GM19438 (cell line): ENCODE results near the gene ECSCR.
A peak's percentile ranks its signal among the peaks of the same experiment; 100 is the strongest.
"Not testable (repeated sequence)": the region's sequence is repeated elsewhere in the genome, so short reads cannot be mapped to it uniquely, and the experiment has no call there.

ENCODE experiments used
- ATAC-seq: cut with Tn5 transposase; IDR thresholded peaks from one replicate; pipeline ENCODE4 v1.9.1; 2021; ENCODE audit warnings: low read depth; ENCODE audit not compliant: unreplicated experiment

ECSCR gene, protein sequence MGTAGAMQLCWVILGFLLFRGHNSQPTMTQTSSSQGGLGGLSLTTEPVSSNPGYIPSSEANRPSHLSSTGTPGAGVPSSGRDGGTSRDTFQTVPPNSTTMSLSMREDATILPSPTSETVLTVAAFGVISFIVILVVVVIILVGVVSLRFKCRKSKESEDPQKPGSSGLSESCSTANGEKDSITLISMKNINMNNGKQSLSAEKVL

DNA sequence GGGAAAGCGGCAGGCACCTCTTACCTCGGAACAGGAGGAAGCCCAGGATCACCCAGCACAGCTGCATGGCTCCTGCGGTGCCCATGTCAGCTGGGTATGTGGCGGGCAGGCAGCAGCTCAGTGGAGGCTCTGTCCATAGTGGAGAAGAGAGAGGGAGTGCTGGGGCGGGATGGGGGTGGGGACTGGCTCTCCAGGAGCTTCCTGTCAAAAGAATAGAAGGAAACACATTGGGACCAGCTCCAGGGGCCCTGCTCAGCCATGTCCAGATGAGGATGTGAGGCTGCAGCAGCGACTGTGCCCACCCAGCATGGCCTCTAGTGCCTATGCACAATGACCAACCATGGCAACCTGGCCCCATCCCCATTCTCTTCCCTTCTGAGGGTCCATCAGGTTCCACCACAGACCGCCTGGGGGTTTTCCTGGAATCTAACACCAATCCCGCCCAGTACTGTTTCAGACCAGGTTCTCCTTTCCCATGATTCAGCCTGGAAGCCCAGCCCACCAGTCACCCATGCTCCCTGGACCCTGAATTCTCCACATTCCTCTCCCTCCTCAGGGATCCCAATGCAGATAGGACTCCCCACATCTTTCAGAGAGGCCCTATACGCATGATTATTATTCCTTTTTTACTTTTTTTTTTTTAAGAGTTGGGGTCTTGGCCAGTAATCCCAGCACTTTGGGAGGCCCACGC is at the start of gene ECSCR:
TSS of gene ECSCR (minus strand) at position 158 of the 691 bp plus-strand sequence. CDS start at position 85, 73 bp downstream.
- no peak for ATAC-seq

DNA sequence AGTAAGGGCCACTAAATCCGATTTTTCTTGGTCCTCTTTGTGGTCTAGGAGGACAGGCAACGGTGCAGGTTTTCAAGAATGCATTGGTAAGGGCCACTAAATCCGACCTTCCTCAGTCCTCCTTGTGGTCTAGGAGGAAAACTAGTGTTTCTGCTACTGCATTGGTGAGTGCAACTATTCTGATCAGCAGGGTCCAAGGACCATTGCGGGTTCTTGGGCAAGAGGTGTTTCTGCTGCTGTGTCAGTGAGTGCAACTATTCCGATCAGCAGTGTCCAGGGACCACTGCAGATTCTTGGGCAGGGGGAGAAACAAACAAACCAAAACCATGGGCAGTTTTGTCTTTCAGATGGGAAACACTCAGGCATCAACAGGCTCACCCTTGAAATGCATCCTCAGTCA is 42.2 kb upstream of the ECSCR start:
- ATAC-seq = not testable (repeated sequence)

DNA sequence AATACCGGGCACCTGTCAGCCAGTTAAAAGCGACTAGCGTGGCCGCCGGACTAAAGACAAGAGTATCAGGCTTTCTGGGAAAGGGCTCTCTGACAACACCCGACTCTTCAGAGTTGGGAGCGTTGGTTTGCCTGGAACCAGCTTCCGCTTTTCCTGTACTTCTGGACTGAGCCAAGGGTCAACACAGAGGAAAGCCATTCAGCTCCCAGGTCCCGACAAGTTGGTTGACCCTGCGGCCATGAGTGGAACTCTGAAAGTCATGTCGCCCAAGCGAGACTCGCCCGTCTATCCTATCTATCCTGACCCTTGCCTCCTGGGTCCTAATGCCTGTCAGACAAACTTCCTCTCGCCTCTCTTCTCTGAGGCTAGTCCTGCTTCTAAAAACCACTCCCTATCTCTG is 41.3 kb upstream of the ECSCR start:
- ATAC-seq = not testable (repeated sequence)

DNA sequence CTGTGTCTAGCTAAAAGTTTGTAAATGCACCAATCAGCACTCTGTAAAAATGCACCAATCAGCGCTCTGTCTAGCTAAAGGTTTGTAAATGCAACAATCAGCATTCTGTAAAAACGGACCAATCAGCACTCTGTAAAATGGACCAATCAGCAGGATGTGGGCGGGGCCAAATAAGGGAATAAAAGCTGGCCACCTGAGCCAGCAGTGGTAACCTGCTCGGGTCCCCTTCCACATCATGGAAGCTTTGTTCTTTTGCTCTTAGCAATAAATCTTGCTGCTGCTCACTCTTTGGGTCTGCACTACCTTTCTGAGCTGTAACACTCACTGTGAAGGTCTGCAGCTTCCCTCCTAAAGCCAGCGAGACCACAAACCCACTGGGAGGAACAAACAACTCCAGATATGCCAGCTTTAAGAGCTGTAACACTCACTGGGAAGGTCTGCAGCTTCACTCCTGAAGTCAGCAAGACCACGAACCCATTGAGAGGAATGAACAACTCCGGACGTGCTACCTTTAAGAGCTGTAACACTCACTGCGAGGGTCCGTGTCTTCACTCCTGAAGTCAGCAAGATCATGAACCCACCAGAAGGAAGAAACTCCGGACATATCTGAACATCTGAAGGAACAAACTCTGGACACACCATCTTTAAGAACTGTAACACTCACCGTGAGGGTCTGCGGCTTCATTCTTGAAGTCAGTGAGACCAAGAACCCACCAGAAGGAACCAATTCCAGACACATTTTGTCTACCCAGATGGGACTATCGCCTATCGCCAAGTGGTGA is 40.7 kb upstream of the ECSCR start:
- not testable (repeated sequence) for ATAC-seq

DNA sequence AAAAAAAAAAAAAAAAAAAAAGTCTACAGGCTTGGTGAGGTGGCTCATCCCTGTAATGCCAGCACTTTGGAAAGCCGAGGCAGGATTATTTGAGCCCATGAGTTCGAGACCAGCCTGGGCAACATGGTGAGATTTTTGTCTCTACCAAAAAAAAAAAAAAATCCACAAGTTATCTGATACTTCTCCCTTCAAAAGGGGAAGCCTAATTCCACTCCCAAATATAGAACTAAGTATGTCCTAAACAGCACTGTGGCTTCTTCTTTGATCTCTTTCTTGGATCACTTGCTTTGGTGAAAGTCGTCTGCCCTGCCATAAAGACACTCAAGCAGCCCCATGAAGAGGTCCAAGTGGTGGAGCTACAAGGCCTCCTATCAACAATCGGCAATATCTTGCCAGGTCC is 38.8 kb upstream of the ECSCR start:
- no peak for ATAC-seq

DNA sequence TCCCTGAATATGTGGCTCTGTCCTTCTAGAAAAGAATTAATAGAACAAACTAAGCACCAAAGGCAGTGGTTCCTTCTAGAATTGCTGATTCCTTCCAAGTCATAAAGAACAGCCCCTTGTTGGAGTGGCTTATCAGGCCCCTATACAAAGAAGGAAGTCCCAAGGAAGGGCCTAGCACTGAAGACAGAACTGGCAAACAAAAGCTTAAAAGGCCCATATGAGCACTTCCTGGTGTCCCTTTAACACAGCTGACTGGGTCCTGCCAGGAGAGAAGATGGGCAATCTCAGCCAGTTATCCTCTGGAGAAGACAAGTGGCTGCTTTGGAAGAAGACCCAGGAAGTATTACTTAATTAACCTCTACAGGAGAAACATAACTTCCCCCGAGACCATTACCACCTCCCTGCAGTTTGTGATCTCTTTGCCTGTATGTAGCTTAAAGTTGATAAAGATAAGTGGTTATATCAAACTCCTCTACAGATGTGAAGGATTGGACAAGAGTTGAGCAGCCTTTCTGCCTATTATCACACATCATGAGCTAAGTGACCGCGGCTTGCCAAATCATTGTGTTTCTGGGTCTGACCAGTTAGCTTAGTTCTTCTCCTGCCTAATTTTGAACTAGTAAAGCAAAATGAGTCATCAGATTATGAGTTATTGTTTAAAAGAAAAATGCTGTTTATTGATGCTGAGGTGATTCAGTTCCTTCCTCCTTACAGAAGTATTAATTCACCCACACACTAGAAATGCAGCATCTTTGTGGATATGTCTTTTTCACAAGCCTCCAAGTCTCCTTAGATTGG is 33.3 kb upstream of the ECSCR start:
- no peak for ATAC-seq

DNA sequence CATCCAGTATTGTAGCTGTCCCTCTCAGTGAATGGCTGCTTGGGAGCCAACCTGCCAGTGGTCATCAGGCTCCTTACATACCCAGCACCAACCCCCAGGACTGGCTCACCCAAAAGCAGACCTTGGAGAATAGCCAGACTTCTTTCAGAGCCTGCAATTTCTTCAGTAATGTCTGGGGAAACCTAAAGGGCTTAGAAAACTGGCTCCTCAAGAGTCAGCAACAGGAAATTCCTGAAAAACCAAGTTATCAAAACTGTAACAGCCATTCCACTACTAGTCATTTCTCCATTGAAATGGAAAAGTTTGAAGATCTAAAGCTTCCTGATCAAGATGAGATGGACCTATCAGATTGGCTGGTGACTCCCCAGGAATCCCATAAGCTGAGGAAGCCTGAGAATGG is 32.3 kb upstream of the ECSCR start:
- ATAC-seq = no peak

DNA sequence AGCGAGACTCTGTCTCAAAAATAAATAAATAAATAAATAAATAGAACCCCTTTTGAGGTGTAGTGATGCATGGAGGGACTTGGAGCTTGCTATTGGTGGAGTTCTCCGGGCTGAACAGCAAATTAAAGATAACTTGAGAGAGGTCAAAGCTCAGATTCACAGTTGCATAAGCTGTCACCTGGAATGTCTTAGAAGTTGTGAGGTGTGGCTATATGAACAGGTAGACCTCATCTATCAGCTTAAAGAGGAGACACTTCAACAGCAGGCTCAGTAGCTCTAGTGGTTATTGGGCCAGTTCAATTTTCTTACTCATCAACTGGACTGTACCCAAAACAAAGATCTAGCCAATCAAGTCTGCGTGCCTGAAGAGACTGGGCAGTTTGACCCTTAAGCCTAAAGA is 31.7 kb upstream of the ECSCR start:
- ATAC-seq = no peak

DNA sequence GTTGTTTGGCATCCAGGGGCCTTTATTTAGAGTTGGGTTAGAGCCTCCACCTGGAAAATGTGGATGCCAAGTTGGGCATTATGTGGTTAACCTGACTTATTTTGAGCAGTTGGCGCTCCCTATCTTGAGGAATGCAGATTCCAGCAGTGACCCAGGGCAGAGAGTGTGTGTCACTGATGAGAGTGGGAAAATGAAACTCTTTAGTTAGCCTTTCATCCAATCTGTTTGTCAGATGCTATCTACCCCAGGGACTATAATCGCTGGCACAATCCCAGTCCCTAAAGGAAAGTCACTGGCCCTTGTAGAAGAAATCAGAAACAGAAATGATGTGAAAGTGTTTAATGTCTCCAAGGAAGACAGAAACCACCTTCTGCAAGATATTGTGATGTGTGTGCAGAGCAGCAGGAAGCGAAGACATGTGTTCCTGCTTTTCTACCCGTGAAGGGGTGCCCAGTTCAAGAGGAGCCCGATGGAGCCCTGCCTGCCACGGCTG is 30.2 kb upstream of the ECSCR start:
- no peak for ATAC-seq

DNA sequence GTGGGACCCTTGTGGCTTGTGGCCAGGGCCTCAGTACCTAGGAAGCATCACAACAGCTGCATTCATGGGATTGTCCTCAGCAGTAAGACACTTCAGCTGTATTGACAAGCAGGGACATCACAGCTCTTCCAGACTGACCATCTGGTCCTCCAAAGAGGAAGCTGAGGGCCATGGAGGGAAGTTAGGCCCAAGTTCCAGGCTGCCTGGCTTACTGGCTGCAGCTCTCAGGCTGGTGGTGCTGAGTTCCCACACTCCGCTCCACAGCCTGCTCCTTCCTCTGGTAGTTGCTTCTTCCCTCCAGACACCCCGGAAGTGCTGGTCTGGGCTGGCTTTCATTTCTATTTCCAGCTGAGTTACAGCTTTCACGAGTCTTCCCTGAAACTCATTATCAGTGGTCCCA is 25.7 kb upstream of the ECSCR start:
- no peak for ATAC-seq

DNA sequence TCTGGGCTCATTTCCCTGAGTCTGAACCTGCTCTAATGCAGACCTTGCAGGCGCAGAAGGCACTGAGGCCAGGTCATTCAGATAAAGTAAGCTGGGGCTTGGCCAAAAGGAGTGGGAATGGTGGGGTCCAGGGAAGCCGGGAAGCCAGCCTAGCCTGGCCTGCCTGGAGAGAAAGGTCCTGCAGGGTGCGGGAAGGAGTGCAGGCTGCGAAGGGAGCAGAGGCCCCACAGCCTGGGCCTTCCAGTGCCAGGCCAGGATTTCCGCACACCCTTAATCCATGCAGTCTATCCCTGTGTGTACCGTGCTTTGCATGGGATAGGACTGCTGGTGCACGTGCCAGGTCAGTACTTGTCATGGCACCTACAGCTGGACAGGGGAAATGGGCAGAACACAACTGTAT is 23.7 kb upstream of the ECSCR start:
- no peak for ATAC-seq

DNA sequence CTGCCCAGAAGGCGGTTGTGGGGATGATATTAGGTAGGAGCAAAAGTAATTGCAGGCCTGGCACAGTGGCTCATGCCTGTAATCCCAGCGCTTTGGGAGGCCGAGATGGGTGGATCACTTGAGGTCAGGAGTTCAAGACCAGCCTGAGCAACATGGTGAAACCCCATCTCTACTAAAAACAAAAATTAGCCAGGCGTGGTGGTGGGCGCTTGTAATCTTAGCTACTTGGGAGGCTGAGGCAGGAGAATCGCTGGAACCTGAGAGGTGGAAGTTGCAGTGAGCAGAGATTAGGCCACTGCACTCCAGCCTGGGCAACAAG is 20.3 kb upstream of the ECSCR start:
- not testable (repeated sequence) for ATAC-seq

DNA sequence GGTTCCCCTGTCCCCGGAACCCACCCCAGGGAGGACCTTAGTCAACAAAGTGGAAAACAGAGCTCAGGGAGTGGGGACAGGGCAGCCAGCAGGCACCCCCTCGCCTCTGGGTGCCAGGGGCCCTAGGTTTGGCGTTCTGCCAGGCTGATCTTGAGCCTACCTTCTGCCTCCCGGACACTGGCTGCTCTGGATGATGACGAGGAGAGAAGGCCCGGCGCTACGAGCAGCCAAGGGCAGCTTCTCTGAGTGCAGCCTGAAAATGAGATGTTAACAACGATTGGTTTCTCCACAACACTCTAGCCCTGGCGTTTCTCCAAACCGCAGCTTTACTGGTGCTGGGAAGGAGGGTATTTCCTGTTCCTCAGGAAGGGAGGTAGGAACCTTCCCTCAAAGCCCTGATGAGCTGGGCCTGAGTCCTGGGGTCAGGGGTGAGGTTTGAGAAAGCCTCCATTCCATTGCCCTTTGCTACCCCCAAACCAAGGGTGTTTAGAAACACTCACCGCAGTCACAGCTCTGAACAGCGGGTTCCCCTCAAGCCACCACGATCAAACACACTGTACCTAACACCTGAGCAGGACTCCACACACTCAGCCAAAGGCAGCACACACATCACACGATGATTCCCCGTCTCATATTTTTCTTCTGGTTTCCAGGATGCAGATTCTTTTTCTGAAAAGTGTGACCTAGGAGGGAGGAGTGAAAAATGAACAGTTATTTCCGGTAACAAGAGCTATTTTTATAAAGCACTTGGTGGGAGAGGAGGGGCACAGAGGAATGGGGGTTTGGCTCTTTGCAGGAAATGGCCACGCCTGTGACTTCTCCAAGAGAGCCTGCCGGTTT is 19.7 kb upstream of the ECSCR start, which contains the start of gene STING1:
TSS of gene STING1 (minus strand) at position 709 of the 840 bp plus-strand sequence. CDS start 1,054 bp downstream, outside the sequence.
- peak; percentile 68 for ATAC-seq

DNA sequence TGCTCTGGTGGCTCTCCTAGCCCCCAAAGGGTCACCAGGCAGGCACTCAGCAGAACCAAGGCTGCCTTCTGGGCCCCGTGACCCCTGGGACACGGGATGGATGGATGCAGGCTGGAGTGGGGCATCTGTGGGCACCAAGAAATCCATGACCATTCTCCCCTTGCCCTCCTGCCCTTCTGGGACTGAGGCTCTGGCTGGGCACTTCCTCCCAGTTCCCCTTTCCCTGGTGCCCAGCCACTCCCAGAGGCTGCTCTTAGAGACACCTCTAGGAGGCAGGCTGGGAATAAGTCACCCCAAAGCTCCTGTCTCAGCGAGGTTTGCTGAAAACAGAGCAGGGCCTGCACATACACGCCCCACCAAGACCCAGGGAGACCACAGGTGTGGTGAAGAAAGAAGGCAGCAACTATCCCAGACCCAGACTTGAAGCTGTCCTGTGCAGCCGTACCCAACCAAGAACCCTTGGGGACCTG is 19.1 kb upstream of the ECSCR start:
- peak; percentile 21 for ATAC-seq

DNA sequence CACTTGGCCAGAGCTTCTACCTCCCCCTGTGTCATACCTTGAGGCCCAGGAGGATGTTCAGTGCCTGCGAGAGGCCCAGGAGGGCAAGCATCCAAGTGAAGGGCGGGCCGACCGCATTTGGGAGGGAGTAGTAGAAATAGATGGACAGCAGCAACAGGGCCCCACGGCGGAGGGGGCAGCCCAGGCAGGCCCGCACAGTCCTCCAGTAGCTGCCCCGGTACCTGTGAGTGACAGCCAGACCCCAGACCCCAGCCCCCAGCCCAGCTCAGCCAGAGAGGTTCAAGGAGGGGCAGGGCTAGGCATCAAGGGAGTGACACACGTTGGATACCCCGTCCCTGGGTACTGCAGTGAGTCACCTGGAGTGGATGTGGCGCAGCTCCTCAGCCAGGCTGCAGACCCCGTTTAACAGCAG is 18.6 kb upstream of the ECSCR start:
- ATAC-seq = no peak

DNA sequence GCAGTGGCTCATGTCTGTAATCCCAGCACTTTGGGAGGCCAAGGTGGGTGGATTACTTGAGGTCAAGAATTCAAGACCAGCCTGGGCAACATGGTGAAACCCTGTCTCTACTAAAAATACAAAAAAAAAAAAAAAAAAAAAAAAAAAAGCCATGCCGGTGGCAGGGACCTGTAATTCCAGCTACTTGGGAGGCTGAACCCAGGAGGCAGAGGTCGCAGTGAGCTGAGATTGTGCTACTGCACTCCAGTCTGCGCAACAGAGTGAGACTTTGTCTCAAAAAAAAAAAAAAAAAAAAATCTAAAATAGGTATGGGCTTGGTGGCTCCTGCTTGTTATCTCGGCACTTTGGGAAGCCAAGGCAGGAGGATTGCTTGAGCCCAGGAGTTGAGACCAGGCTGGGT is 17.2 kb upstream of the ECSCR start:
- not testable (repeated sequence) for ATAC-seq

DNA sequence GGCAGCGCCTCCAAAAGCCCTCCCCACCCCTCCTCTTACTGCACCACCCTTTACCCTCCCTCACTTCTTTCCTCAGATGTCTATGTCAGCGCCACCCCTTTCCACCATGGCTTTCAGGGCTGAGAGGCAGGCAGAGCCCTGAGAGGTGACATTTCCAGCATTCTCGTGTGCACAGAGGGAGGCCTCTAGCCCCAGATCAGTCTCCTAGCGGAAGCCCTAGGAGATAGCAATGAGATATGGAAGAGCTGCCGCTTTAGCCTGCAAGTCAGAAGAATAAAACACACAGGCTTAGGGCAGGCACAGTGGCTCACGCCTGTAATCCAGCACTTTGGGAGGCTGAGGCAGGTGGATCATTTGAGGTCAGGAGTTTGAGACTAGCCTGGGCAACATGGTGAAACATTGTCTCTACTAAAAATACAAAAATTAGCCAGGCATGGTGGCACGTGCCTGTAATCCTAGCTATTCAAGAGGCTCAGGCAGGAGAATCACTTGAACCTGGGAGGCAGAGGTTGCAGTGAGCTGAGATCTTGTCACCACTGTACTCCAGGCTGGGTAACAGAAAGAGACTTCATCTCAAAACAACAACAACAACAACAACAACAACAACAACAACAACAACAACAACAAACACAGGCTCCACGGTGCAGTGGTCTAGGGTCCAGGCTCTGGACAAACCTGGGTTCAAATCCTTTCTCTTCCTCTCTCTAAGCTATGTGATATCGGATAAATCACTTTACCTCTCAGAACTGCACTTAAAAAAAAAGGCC is 16.3 kb upstream of the ECSCR start:
- ATAC-seq = not testable (repeated sequence)

DNA sequence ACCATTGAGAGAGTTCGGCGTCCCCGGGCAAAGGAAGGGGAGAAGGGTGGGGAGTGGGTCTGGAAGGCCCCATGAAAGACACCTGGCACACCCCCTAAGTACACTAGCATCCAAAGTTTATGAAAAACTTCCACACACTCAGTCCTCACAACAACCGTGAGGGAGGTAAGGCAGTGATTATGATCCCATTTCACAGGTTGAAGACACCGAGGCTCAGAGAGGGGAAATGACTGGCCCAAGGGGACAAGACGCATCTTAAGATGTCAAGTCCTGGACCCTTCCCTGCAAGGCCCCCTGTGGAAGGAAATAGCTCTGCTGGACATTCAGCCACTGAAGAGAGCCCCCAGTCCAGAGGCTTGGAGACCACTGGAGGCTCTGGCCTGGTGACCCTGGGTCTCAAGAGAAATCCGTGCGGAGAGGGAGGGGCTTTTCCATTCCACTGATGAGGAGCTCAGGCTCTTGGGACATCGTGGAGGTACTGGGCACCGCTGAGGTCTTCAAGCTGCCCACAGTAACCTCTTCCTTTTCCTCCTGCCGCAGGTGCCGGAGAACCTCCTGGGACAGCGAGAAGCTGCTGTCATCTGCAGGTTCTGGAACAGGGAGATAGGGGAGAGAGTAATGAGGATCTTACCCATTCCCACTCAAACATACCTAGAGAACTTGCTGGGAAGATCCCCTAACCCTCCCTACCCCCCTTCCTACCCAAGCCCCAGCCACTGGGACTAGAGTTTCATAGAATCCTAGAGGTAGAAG is 13.5 kb upstream of the ECSCR start:
- ATAC-seq = no peak
